Motor neuron (in vitro differentiated cells): ENCODE measurements around the gene NOS1AP. TPM values are rescaled to one million over a fixed set of nuclear protein-coding genes. Genes with fewer than 3 reads are reported as not detected.
A peak's percentile ranks its signal among the peaks of the same experiment; 100 is the strongest.

Experiments used
- ATAC-seq, 8 experiments: fragments of 200-7000 bp; cut with Tn5 transposase; replicated peaks in 6 of 8; 2 replicates each; pipeline ENCODE4 v1.8.0; 2021; ENCODE audit warnings: mild to moderate bottlenecking in 8 of 8, moderate library complexity in 8 of 8
- H3K27ac ChIP-seq, 2 donors: fragments of 250-450 bp; sonication (Bioruptor Pico); 2 replicates each; pipeline ENCODE4 v1.9.0; 2021; ENCODE audit warnings: antibody characterized with exemption in 2 of 2, mild to moderate bottlenecking in 2 of 2, moderate library complexity in 1 of 2
- H3K4me1 ChIP-seq, 2 donors: fragments of 250-450 bp; sonication (Bioruptor Pico); replicated peaks in 1 of 2; 2 replicates each; pipeline ENCODE4 v1.6.1; 2021; ENCODE audit warnings: antibody characterized with exemption in 2 of 2, mild to moderate bottlenecking in 2 of 2, moderate library complexity in 1 of 2
- H3K4me3 ChIP-seq, 5 donors: fragments of 250-450 bp; sonication (Bioruptor Pico); 2 replicates each; pipeline ENCODE4 v1.9.0; 2021; ENCODE audit warnings: antibody characterized with exemption in 5 of 5, mild to moderate bottlenecking in 5 of 5, moderate library complexity in 4 of 5
- WGBS, 10 experiments: fragments of 450-650 bp; shearing (Covaris generic); methylation state at CpG; one replicate each; pipeline ENCODE4 v1.0.0; 2022; 5-methylcytosine and 5-hydroxymethylcytosine counted together
- in situ Hi-C, 9 experiments: fragments of 400-800 bp; cut with MboI; loops; one replicate each; pipeline ENCODE4 v1.15.0; 2021; ENCODE audit warnings: low sequenced_read_pairs in 9 of 9, low pct_unique_long_range_greater_than_20kb in 2 of 9; ENCODE audit not compliant: unreplicated experiment in 9 of 9
- total RNA-seq, 8 experiments: library from RNA; unstranded; fragments of 300-600 nt; gene quantifications; 2 replicates each; pipeline versions ENCODE4 v1.2.3 to v1.2.4, GENCODE V29; 2022

NOS1AP gene
- total RNA-seq, 8 experiments from 2014 or later = 0.61 to 10.4 (median 6.5) TPM

- in situ Hi-C loops = no loop called here
- WGBS, 10 experiments = 9 to 45% (median 23%) methylated on average over 1 to 5 of the region's 5 CpGs; no CpG with 5 or more reads in 3 of the 10 experiments
- peaks cover 57 to 61% of the 10 kb centered on the region in 2 donors for H3K4me1 ChIP-seq
- no peak overlapping the region for H3K4me3 ChIP-seq
- peak in 6 of 8 experiments; percentile 70 to 91 (median 76) for ATAC-seq
- H3K27ac ChIP-seq = peak overlapping the region in 1 of 2 donors; percentile 22
Measured at GRCh38 chr1:162215902-162216301, 146.4 kb downstream of the NOS1AP start.

GRCh38 chr1:162216604-162217003 lies 147.1 kb downstream of the NOS1AP start:
- H3K4me1 ChIP-seq = peaks cover 57 to 61% of the 10 kb centered on the region in 2 donors
- H3K4me3 ChIP-seq = no peak overlapping the region
- WGBS, 10 experiments = 17 to 100% (median 85%) methylated on average over 1 of the region's 1 CpG; no CpG with 5 or more reads in 5 of the 10 experiments
- in situ Hi-C loops = no loop called here
- H3K27ac ChIP-seq = no peak overlapping the region
- ATAC-seq = no peak

GRCh38 chr1:162217706-162218105 lies 148.2 kb downstream of the NOS1AP start:
- in situ Hi-C loops = no loop called here
- 20 to 63% (median 43%) methylated on average over 1 of the region's 1 CpG; no CpG with 5 or more reads in 3 of the 10 experiments for WGBS, 10 experiments
- no peak overlapping the region for H3K27ac ChIP-seq
- H3K4me3 ChIP-seq = no peak overlapping the region
- peaks cover 63 to 70% of the 10 kb centered on the region in 2 donors for H3K4me1 ChIP-seq
- peak in 7 of 8 experiments; percentile 10 to 67 (median 47) for ATAC-seq

- Histone ChIP-seq H3K4me1 (peaks cover 61 to 70% of the 10 kb centered on the region in 2 donors), H3K27ac (no peak overlapping the region), H3K4me3 (no peak overlapping the region)
- 39 to 100% (median 80%) methylated on average over 1 to 5 of the region's 5 CpGs; no CpG with 5 or more reads in 3 of the 10 experiments for WGBS, 10 experiments
- in situ Hi-C loops = no loop called here
- ATAC-seq = peak in 5 of 8 experiments; percentile 18 to 35 (median 30)
Measured at GRCh38 chr1:162218546-162218945, 149.1 kb downstream of the NOS1AP start.

DNA sequence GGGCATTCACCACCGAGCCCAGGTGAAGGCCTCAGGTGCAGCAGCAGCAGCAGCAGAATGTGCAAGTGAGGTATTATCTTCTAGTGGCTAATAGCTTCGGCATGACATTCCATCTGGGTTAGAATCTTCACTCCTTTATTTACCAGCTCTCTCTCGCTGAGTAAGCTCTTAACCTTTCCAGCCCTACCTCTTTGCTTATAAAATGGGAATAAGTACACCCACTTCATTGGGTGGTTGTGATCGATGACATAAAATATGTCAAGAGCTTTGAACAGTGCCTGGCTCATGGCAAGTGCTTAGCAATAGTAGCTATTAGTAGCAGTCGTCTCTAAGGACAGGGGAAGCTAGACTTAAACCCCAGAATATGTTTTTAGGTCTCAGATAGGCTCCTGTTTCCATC lies 149.5 kb downstream of the NOS1AP start:
- Histone ChIP-seq H3K4me1 (peaks cover 57 to 66% of the 10 kb centered on the region in 2 donors), H3K27ac (no peak overlapping the region), H3K4me3 (no peak overlapping the region)
- WGBS, 10 experiments = 38 to 87% (median 77%) methylated on average over 1 to 5 of the region's 5 CpGs; no CpG with 5 or more reads in 1 of the 10 experiments
- in situ Hi-C loops = no loop called here
- ATAC-seq = peak in 3 of 8 experiments; percentile 26 to 50 (median 31)

DNA sequence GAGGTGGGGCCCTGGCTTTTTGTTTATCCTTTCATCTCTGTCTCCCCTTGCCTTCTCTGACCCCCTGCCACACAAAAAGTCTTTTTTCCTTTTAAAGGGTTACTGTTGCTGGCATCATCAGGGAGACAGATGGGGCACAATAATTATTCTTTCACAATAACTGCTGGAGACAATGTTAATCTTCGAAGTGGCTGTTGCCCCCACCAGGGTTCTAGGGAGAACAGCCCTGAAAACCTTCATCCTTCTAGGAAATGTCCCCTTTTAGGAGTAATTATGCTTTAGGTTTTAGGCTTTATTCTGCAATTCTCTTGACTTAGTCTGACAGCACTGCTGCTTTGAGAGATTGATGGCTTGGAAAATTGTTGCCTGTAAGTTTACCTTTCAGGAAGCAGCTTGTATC lies 150.0 kb downstream of the NOS1AP start:
- Histone ChIP-seq H3K4me3 (no peak overlapping the region), H3K4me1 (peaks cover 57 to 65% of the 10 kb centered on the region in 2 donors), H3K27ac (no peak overlapping the region)
- ATAC-seq = no peak
- in situ Hi-C loops = no loop called here
- WGBS, 10 experiments = 0 to 50% (median 11%) methylated on average over 1 of the region's 1 CpG; no CpG with 5 or more reads in 3 of the 10 experiments

- 37 to 77% (median 57%) methylated on average over 2 to 6 of the region's 6 CpGs; no CpG with 5 or more reads in 3 of the 10 experiments for WGBS, 10 experiments
- in situ Hi-C loops = no loop called here
- ATAC-seq = no peak
- peaks cover 55 to 63% of the 10 kb centered on the region in 2 donors for H3K4me1 ChIP-seq
- no peak overlapping the region for H3K4me3 ChIP-seq
- H3K27ac ChIP-seq = no peak overlapping the region
Measured at GRCh38 chr1:162220009-162220539, 150.6 kb downstream of the NOS1AP start.

GRCh38 chr1:162222014-162222413 lies 152.5 kb downstream of the NOS1AP start:
- in situ Hi-C loops = no loop called here
- Histone ChIP-seq H3K4me3 (no peak overlapping the region), H3K4me1 (peaks cover 42 to 48% of the 10 kb centered on the region in 2 donors), H3K27ac (no peak overlapping the region)
- ATAC-seq = no peak
- WGBS, 10 experiments = 23 to 100% (median 50%) methylated on average over 1 to 5 of the region's 5 CpGs

GRCh38 chr1:162222730-162223129 lies 153.2 kb downstream of the NOS1AP start:
- peak in 2 of 8 experiments; percentile 36 to 58 for ATAC-seq
- Histone ChIP-seq H3K4me3 (no peak overlapping the region), H3K27ac (no peak overlapping the region), H3K4me1 (peaks cover 37 to 43% of the 10 kb centered on the region in 2 donors)
- in situ Hi-C loops = no loop called here
- WGBS, 10 experiments = 18 to 70% (median 58%) methylated on average over 1 to 2 of the region's 2 CpGs; no CpG with 5 or more reads in 2 of the 10 experiments

DNA sequence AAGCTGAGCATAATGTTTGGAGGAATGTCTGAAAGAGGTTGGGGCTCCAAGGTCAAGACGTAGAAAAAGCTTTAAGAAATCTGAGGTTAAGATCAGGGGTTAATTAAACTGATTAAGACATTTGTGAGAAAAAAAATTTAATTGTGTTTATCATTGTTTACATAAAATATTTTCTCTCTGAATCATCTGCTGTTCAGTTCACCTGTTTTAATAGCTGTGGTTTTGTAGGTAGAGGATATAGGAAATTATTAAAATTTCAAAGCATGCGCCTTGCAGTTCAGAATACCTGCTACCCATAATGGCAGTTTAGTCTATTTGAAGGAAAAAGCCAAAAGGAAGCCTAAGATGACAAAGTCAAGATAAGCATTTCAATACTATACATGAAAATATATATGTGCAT lies 154.0 kb downstream of the NOS1AP start:
- H3K4me3 ChIP-seq = no peak overlapping the region
- peaks cover 29 to 35% of the 10 kb centered on the region in 2 donors for H3K4me1 ChIP-seq
- in situ Hi-C loops = no loop called here
- 46 to 100% (median 69%) methylated on average over 1 to 2 of the region's 2 CpGs; no CpG with 5 or more reads in 1 of the 10 experiments for WGBS, 10 experiments
- ATAC-seq = no peak
- H3K27ac ChIP-seq = no peak overlapping the region

- Histone ChIP-seq H3K4me1 (peaks cover 22 to 27% of the 10 kb centered on the region in 2 donors), H3K4me3 (no peak overlapping the region), H3K27ac (no peak overlapping the region)
- no peak for ATAC-seq
- in situ Hi-C loops = no loop called here
Measured at GRCh38 chr1:162224267-162224666, 154.8 kb downstream of the NOS1AP start.

- no peak overlapping the region for H3K27ac ChIP-seq
- in situ Hi-C loops = no loop called here
- ATAC-seq = no peak
- no peak overlapping the region for H3K4me3 ChIP-seq
- 26 to 95% (median 63%) methylated on average over 1 to 5 of the region's 5 CpGs; no CpG with 5 or more reads in 3 of the 10 experiments for WGBS, 10 experiments
- H3K4me1 ChIP-seq = peaks cover 11 to 18% of the 10 kb centered on the region in 2 donors
Measured at GRCh38 chr1:162228586-162228985, 159.1 kb downstream of the NOS1AP start.

DNA sequence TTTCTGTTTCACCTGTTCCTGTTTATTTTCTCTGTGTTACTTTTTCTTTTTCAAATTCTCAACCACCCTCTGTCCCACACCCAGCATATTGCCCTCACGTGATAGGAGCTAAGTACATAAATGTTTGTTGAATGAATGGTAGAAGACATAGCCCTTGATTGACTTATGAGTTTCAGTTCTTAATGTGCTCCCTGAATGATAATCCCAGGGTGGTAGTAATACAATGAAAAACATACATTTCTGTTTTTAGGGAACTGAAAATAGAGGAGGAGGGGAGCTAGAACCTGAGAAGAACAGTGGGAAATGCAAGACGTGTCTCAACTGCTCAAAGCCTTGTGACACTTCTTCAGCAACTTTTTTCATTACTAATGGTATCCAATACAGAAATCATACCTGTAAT lies 160.1 kb downstream of the NOS1AP start:
- Histone ChIP-seq H3K27ac (no peak overlapping the region), H3K4me1 (peaks cover 11 to 18% of the 10 kb centered on the region in 2 donors), H3K4me3 (no peak overlapping the region)
- in situ Hi-C loops = no loop called here
- WGBS, 10 experiments = 7 to 100% (median 85%) methylated on average over 1 to 2 of the region's 2 CpGs
- ATAC-seq = no peak

GRCh38 chr1:162230096-162230495 lies 160.6 kb downstream of the NOS1AP start:
- WGBS, 10 experiments = 20 to 83% (median 70%) methylated on average over 1 to 3 of the region's 3 CpGs; no CpG with 5 or more reads in 4 of the 10 experiments
- ATAC-seq = peak in 4 of 8 experiments; percentile 39 to 56 (median 49)
- no peak overlapping the region for H3K27ac ChIP-seq
- H3K4me3 ChIP-seq = no peak overlapping the region
- in situ Hi-C loops = no loop called here
- H3K4me1 ChIP-seq = peaks cover 11 to 18% of the 10 kb centered on the region in 2 donors
